Stimulated activated CD4-positive, alpha-beta T cell treated with anti-CD3 and anti-CD28 coated beads, Interleukin-1b, Interleukin-23, amount 100 ng/mL, for 48 hours (primary cell): ENCODE measurements around the gene CARS2.
"Not testable (repeated sequence)": the region's sequence is repeated elsewhere in the genome, so short reads cannot be mapped to it uniquely, and the experiment has no call there.

ENCODE experiments used
- DNase-seq: peaks from one replicate; pipeline ENCODE4 v3.0.0-alpha.2; 2020

Gene CARS2

DNA sequence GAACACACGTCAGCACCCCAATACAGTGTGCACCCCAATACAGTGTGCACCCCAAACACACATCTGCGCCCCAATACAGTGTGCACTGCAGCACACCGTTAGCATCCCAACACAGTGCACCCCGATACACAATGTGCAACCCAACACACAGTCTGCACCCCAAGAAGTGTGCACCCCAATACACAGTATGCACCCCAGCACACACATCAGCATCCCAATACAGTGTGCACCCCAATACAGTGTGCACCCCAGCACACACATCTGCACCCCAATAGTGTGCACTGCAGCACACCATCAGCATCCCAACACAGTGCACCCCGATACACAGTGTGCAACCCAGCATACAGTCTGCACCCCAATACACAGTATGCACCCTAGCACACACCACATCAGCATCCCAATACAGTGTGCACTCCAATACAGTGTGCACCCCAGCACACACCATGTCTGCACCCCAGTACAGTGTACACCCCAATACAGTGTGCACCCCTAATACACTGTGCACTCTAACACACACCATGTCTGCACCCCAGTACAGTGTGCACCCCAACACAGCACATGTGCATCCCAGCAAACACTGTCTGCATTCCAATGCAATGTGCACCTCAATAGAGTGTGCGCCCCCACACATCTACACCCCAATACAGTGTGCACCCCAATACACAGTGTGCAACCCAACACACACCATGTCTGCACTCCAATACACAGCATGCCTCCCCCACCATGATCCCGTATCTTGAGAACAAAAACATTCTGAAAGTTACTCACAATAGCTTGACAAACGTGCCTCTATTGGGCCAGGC is 855 bp upstream of the CARS2 start:
- DNase-seq, result no peak

DNA sequence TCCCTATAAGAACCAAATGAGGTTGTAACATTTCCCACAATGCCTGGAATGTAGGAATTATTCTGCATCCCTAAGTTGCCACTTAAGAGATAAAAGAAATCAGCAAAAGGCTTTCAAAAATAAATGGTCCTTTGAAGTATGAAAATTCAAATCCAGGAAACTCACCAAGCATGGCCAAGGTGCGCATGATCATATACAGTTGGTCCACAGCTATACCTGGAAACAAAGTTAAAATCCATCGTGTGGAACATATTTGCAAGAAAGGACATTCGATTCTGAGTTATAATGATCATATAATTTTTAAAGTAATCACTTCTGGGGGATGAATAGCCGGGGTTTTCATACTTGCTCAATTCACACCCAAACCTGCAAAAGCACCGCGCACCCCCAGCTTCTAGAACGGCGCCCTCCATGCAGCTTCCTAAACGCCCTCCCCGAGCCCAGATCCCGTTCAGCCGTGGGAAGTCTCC is 525 bp downstream of the CARS2 start:
- DNase-seq, result no peak

DNA sequence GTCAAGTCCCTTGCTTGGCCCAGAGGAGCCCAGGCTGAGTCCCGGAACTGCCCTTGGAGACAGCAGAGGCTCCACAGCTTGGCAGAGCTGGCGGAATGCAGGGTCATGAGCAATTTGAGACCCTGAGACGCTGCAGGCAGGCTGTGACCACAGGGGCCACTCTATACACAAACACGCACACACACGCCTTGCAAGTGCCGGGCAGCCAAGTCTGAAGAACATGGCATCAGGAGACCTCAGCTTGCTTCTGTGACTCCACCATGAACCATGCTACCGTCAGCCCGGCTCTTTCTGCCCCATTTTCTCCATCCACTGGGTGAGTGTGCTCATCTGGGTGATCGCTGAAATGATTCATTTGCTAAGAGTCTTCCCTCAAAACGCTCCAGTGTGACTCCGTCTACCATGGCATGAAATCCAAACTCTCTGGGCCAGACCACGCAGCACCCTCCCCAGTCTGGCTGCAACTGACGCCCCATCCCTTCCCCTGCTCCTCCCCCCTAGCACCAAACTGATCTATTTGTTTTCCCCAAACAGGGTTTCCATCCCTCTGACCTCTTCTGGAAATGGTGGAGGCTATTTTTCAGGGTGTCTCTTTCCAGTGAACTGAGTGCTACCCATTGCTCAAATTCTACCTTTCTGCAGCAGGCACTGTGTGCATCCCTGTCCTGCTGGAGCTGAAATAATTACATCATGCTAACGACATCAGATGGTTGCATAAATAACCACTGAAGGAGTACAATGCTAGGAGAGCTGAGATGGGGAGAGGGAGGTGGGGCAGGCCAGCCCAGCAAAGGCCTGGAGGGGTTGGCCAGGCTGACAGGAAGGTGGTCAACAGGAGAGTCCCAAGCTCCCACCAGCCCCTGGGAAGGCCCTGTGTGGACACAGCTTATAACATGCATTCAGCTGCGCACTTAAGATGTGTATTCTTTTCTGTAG is 3.1 kb downstream of the CARS2 start:
- DNase-seq, result no peak

DNA sequence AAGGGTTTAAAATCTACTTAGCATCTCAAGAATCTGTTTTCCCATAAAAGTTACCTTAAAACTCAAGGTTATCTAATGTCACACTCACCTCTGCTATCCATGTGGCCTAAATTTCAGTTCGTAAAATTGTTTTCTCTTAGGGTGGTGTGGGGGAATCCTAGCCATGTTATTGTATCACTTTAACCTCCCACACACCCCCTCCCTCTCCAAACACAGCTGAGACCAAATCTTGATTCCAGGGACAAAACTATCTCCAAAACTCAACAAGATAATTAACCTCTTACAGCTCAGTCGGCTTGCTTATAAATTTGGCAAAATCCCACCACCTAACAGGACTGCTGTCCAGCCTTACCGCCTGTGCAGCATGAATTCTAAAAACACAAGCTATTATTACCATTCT is 3.8 kb downstream of the CARS2 start:
- no peak for DNase-seq

DNA sequence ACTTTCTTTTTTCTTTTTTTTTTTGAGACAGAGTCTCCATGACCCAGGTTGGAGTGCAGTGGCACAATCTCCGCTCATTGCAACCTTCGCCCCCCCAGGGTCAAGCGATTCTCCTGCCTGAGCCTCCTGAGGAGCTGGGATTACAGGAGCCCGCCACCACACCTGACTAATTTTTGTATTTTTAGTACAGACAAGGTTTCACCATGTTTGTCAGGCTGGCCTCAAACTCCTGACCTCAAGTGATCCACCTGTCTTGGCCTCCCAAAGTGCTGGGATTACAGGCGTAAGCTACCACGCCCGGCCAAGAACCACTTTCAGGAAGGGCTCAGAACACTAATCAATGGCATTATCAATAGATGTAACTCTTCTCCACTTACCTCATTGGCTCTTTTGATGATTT is 4.9 kb downstream of the CARS2 start:
- DNase-seq, result not testable (repeated sequence)

DNA sequence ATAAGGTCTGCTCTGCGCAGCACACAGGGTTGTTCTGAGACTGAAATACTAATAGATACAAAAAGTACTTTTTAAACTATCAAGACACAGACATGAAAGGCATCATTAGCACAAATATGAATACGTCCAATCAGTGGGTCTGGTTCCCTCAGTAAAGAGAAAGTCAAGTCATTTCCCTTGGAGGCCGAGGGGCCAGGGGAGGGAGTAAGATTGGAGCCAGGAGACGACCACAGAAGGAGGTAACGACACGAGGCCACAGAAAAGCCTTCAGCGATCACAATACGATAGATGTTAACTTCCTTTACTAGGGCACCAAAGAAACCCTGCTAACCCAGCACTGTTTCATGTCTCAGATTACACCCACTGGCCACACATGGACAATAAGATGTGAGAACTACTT is 5.3 kb downstream of the CARS2 start:
- DNase-seq, result no peak

DNA sequence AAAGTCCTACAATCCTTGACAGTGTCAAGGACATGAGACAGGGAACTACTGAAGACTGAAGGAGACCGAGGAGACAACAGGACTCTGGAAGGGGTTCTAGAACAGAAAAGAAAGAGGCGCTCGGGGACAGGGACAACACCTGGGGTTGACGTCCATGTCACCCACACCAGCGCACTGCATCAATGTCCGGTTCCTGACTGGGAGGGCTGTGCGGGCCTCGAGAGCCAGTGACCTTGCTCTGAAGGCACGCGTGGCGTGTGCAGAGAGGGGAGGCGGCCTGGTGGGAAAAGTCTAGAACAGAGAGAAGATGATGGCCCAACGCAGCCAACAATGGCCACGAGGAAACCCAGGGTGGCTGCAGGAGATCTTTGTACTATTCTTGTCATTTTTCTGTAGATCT is 5.7 kb downstream of the CARS2 start:
- DNase-seq, result no peak

DNA sequence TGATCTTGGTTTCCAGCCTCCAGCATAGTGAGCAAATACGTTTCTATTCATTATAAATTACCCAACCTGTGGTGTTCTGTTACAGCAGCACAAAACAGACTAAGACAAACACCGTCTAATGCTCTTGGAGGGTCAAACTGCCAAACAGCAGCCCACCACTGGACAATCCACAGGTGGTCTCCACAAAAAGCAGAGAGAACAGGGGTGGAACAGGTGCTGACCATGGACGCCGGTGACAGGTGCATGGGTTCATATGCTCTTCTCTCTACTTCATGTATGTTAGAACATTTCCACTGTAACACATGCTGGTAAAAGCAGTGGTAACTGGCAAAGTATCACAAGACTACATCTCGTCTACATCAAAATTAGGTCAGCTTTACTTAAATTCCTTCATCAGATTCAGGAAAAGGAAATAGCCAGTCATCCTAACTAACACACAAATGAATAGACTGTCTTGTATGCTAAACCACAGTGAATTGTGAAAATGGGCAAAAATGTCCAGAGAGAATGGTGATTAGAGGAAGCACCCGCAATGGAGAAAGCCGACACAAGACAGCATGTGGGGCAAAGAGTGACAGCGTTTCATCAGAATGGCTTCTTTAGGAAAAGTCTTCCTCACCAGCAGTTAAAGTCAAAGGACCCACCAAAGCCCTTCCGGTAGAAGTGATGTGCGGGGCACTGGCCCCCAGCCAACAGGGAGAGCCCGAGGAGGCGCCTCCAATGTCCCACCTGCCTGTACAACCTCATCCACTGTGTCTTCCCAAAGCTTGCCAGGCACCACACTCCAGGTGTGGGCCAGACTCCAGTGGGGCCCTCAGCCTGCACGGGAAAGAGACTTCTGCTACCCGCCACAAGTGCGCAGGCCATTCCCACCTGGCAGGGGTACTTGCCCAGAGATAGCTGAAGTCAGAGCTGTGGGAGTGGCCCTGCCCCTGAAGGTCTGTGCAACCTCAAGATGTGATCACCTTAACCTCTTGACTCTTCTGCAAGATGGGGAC is 6.5 kb downstream of the CARS2 start:
- no peak for DNase-seq

DNA sequence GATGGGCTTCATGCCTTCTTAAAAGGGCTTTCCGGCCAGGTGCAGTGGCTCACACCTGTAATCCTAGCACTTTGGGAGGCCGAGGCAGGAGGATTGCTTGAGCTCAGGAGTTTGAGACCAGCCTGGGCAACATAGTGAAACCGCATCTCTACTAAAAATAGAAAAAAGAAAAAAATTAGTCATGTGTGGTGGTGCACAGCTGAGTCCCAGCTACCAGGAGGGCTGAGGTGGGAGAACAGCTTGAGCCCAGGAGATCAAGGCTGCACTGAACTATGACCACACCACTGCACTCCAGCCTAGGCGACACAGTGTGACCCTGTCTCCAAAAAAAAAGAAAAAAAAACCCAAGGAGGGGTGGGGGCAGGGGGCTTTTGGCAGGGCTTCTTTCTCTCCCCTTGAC is 7.2 kb downstream of the CARS2 start:
- DNase-seq, result no peak

DNA sequence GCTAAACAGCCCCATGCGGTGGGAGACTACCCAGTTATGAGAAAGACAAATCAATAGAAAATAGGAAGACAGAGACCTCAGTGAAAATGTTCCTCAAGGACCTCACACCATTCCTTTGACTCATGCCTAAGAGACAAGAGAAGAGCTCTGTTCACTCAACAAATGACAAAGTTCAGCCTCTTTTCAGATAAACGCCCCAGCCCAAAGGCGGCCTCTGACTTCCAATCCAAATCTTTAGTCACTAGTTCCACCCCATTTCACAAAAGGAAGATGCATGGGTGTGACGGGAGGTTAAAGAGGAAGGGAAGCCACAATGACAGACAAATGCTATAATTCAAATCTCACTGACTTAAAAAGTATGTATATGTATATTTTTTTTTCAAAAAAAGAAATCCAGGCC is 8.1 kb downstream of the CARS2 start:
- DNase-seq, result no peak

DNA sequence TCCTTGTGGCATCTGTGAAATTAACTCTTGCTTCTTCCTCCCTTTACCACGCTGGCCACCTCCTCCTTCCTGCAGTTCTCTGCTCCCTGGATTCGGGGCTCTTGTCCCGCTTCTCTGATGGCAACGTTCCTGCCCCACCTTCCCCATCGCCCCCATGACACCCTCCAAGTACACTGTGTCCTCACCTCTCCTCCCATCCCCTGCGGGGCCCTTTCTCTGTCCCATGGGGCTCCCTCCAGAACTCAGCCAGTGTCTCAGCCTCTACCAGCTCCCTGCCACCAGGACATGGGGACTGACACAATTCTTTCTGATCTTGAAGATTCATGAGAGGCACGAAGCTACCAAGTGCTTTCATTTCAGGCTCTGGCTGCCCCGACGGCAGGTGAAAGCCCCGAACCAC is 9.1 kb downstream of the CARS2 start:
- no peak for DNase-seq

DNA sequence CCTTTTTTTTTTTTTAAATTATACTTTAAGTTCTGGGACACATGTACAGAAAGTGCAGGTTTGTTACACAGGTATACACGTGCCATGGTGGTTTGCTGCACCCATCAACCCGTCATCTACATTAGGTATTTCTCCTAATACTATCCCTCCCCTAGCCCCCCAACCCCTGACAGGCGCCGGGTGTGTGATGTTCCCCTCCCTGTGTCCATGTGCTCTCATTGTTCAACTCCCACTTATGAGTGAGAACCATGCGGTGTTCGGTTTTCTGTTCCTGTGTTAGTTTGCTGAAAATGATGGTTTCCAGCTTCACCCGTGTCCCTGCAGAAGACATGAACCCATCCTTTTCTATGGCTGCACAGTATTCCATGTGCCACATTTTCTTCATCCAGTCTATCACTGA is 10.1 kb downstream of the CARS2 start:
- not testable (repeated sequence) for DNase-seq

DNA sequence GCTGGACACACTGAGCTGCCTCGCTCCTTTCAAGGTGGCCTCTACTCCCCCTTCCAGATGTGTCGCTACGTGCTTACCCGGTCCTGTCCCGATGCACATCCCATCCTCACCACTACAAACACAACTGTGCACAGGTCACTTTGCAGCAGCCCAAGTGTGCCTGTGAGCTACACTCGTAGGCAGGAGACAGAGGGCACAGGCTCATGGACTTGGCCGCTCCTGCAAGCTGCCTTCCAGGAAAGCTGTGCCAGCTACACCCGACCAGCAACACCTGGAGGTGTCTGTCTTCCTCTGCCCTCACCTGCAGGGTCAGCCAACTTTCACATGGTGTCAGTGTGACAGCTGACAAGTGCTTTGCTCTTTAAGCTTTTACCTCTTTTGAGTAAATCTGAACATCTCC is 15.4 kb downstream of the CARS2 start:
- no peak for DNase-seq

DNA sequence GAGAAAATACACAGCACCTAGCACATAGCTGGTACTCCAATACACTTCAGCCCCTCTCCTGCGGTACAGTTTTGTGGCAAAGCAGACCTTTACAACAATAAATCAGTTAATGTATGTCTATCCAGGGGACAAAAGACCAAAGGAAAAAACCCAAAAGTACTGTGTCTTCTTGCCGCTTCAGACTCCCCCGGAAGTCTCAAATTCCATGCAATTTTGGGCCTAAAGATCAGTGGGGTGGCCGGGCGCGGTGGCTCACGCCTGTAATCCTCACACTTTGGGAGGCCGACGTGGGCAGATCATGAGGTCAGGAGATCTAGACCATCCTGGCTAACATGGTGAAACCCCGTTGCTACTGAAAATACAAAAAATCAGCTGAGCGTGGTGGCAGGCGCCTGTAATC is 16.2 kb downstream of the CARS2 start:
- no peak for DNase-seq

DNA sequence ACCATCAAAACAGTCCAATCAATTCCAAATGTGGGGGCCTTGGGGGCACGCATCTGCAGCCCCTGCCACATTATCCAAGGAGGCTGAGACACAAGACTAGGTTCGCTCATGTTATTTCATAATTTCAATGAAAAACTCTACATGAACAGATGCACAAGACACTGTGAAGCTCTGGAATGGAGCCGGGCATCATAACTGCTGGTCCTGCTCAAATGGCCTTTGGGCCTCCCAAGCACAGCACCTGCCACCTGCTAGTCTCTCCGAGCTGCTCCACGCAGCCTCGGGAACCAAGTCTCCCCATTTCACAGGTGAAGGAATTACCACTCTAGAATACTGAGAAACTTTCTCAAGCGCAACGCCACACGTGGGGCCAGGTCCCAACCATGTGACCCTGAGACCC is 16.9 kb downstream of the CARS2 start:
- no peak for DNase-seq

DNA sequence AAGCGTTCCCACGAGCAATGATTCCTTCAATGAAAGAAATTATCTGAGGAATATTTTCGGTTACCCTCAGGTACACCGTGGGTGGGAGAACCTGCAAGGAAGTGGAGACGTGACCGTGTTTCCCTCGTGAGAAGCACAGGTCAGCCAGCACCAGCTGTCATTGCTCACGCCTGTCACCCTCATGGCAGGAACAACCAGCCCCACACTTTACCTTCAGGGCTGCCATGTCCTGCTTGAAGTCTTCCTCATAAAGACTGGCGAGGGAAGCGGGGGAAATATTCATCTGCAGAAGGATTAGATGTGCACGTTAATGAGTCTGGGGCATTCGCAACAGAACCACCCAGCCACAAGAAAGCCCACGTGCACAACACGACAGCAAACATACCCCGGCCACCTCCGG is 18.2 kb downstream of the CARS2 start:
- no peak for DNase-seq

DNA sequence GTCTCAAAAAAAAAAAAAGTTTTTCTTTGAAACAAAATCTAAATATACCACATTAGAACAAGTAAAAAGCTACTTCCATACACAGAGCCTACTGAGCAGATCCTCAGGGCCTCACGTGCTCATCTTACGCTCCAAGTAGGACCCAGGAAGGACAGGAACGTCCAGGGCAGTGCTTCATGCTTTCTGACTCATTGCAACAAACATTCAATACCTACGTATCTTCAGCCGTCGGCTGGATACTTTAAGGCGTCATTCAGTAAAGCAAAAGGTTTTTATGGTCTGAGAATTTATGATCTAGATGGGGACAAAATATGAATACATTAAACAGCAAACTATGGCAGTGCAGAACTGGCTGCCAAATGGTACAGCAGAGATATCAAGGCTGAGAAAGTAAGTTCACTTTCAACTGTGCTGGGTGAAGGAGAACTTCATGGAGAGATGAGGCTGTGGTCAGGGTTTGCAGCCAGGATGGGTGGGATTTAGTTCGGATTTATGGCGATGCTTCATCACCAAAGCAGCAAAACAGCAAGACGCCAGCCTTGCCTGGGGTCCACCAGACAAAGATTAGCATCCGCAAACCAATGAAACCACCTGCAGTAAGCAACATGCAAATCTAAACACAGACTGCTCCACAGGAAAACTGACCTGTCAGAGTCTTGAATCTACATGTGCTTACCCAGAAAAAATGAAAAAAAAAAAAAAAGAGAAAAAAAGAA is 20.5 kb downstream of the CARS2 start:
- no peak for DNase-seq

DNA sequence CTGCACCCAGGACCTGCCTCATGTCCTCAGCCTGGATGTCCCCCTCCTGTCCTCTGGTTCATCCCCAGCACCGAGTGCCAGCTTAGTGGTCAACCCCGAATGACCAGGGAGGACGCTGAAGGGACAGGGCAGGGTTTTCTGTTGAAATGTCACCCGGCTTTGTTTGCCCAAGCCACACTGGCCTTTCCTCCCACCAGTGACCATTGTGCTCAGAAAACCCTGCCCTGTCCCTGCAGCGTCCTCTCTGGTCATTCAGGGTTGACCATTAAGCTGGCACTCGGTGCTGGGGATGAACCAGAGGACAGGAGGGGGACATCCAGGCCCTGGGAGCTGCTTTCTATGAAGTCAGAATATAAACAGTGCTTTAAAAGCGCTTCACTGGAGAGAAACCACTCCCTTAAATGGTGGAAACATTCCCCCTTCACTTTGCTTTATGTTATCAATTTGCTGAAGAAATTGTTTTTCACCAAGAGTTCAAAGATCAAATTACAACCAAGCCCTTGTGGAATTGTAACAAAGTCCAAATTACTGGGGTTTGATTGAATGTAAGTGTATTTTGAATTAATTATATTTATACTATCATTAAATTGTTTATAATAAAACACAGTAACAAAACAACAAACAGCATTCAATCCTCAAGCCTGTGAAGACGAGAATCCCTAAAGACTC is 21.4 kb downstream of the CARS2 start:
- DNase-seq, result no peak

DNA sequence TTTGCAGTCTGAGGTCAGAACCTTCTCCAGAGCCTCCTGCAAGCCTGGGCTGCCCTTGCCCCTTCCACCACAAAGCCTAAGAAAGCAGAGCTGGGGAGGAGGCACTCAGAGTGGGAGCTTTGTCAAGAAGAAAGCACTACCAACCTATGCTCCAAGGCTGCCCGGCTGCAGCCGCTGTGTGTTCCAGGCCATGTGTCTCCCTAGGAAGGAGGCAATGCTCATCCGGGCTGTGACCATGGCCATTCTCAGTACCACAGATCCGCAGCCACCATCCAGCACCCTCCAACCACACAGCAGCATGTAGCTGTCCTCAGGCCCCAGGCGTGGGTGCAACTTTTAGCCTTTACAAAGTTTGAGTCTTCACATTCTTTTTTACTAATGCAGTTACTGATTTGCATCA is 22.0 kb downstream of the CARS2 start:
- DNase-seq, result no peak

DNA sequence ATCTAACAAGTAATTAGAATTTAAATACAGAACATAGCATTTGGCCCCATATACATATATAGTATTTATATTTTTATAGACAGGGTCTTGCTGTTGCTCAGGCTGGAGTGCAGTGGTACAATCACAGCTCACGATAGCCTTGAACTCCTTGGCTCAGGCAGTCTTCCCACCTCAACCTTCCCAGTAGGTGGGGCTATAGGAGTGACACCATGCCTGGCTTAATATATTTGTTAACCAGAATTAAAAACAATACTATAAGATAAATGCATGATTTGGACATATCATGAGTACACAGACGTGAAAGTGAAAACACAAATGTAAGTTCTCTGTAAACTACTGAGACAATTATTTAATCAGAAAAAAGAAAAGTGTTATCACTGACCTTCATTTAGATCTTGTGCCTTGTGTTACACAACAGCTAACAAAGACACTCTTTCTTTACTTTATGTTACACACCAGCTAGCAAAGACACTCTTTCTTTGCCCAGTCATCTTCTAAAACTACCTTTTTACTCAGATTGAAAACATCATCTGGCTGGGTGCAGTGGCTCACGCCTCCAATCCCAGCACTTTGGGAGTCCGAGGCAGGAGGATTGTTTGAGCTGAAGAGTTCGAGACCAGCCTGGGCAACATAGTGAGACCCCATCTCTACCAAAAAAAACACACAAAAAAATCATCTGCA is 22.6 kb downstream of the CARS2 start:
- no peak for DNase-seq

DNA sequence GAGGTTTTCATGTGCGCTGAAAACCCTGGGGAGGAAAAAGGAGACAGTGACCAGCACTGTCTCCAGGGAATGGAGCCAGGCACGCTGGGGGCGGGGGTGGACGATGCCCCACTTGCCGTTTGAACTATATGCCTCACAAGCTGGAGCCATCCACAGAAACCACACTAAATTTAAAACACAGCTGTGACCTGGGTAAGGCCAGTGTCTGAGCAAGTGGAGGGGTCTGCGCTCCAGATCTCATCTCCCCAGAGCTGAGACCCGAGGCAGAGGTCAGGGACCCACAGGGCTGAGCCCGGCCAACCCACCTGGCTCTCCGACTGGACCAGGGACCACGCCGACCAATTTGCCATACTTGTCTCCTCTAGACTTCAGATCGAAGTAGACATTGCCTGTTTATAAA is 23.2 kb downstream of the CARS2 start:
- no peak for DNase-seq
